DMS114 treated with DMSO at 0.1 percent for 48 hours (cell line): ENCODE measurements around the gene ARHGAP31.
A peak's percentile ranks its signal among the peaks of the same experiment; 100 is the strongest.
"Not testable (repeated sequence)": the region's sequence is repeated elsewhere in the genome, so short reads cannot be mapped to it uniquely, and the experiment has no call there.

Experiments
- DNase-seq: peaks from one replicate; lab custom pipeline; 2025; ENCODE audit not compliant: unreplicated experiment; lab: John Stamatoyannopoulos, UW

The ARHGAP31 gene, protein sequence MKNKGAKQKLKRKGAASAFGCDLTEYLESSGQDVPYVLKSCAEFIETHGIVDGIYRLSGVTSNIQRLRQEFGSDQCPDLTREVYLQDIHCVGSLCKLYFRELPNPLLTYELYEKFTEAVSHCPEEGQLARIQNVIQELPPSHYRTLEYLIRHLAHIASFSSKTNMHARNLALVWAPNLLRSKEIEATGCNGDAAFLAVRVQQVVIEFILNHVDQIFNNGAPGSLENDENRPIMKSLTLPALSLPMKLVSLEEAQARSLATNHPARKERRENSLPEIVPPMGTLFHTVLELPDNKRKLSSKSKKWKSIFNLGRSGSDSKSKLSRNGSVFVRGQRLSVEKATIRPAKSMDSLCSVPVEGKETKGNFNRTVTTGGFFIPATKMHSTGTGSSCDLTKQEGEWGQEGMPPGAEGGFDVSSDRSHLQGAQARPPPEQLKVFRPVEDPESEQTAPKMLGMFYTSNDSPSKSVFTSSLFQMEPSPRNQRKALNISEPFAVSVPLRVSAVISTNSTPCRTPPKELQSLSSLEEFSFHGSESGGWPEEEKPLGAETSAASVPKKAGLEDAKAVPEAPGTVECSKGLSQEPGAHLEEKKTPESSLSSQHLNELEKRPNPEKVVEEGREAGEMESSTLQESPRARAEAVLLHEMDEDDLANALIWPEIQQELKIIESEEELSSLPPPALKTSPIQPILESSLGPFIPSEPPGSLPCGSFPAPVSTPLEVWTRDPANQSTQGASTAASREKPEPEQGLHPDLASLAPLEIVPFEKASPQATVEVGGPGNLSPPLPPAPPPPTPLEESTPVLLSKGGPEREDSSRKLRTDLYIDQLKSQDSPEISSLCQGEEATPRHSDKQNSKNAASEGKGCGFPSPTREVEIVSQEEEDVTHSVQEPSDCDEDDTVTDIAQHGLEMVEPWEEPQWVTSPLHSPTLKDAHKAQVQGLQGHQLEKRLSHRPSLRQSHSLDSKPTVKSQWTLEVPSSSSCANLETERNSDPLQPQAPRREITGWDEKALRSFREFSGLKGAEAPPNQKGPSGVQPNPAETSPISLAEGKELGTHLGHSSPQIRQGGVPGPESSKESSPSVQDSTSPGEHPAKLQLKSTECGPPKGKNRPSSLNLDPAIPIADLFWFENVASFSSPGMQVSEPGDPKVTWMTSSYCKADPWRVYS (N-terminal part only)

GRCh38 chr3:119293871-119294695 lies at the start of gene ARHGAP31:
Gene ARHGAP31 (plus strand): TSS chr3:119294383. CDS start chr3:119294905, 522 bp downstream.
- DNase-seq: peak; percentile 39

DNA sequence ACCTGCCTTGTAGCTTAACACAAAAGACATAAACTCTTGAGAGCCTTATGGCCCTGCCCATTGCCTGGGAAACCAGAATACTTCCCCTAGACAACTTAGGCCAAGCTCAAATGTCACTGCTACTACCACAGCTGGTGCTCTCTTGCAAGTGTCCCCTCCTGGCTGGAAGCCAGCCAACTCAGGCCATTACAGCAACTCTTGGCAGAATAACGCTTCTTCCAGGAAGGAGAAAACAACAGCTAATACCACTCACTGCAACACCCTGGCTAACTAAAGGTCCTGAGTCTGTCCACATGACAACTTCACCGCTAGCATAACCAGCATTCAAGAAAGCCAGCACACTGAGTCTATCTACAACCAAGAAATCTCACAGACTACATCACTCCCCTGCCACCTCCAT lies 48.4 kb upstream of the ARHGAP31 start:
- no peak for DNase-seq

DNA sequence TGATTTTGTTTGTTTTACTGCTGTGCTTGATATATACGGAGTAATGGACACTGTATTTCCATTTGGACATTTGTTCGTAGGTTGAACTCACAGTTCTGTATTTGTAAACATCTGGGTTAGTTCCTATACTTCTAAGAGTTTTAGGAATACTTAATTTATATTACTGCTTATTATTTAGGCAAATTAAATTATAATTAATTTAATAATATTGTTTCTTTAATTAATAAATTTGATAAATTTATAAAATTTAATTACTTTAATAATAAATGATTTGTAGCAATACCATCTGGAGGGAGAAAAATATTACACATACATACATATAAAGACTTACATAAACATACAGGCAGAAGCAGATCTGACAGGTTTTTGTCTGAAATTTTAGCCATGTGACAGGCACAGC lies 39.0 kb upstream of the ARHGAP31 start:
- DNase-seq: no peak

DNA sequence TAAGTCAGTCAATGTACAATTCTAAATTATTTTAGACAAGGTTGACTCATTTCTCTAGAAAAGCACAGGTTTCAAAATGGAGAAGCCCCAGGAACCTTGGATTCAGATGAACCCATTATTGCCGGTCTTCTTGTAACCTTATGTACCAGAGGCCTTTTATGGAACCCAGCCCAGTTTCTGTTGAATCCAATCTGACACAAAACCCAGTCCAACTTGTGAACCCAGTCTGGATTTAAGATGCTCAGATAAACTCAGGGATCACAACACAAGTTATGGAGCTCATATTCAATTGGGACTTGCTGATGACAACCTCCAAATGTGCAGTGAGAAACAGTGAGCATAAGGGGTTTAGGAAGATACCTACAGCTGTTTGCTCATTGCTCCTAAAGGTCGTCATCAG lies 37.1 kb upstream of the ARHGAP31 start:
- DNase-seq: no peak

DNA sequence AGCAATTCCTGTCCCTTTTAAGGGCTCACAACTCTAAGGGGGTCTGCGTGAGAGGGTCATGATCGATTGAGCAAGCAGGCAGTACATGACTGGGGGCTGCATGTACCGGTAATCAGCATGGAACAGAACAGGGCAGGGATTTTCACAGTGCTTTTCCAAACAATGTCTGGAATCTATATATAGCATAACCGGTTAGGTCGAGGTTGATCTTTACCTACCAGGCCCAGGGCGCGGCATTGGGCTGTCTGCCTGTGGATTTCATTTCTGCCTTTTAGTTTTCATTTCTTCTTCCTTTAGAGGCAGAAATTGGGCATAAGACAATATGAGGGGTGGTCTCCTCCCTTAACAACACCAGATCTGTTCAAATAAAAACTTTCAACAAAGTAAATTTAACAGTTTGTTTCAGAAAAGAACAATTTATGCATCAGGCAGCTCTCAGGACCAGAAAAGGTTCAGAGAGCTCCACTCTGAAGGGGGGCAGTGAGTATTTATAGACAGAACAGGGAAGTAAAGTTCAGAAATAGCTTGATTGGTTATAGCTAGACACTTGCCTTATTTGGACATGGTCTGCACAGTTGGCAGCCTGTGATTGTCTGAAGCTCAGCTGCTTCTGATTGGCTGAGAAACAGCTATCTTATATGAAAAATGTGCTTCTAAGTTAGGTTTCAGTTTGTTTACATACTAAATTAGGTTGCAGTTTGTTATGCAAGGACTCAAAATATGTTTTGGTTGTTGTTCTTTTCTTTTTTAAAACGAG lies 36.4 kb upstream of the ARHGAP31 start:
- no peak for DNase-seq

GRCh38 chr3:119258915-119259314 lies 35.3 kb upstream of the ARHGAP31 start:
- no peak for DNase-seq

DNA sequence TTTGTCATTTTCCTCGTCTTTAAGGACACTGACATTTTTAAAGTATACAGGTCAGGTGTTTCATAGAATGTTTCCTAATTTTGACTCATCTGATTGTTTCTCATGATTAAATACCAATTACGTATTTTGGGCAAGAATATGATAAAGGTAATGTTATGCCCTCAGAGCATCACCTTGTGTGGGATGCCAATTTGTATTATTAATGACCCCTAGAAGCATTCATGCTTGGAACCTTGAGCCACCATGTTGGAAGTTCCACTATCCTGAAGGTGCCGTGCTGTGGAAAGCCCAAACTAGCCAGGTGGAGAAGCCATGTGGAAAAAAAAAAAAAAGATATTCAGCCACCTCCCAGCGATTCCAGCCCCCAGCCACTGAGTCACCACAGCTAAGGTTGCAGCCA lies 34.4 kb upstream of the ARHGAP31 start:
- no peak for DNase-seq

DNA sequence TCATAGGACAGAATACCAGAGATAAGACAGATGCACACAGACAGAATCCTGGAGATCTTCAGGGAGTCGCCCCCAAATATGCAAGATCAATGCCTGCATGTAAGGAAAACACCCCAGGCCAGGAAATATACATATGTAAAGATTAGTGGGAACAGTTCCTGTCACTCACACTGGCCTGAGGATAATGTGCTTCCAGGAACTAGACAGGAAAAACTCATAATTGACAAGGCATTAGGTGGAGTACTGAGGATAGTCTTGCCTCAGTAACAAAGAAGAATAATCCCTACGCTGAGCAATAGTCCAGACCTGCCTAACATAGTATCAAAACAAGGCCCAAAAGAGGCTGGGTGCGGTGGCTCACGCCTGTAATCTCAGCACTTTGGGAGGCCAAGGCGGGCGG lies 33.1 kb upstream of the ARHGAP31 start:
- DNase-seq: no peak

DNA sequence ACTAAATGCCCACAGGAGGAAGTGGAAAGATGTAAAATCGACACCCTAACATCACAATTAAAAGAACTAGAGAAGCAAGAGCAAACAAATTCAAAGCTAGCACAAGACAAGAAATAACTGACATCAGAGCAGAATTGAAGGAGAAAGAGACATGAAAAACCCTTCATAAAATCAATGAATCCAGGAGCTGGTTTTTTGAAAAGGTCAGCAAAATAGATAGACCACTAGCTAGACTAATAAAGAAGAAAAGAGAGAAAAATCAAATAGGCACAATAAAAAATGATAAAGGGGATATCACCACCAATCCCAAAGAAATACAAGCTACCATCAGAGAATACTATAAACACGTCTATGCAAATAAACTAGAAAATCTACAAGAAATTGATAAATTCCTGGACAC lies 24.0 kb upstream of the ARHGAP31 start:
- not testable (repeated sequence) for DNase-seq

DNA sequence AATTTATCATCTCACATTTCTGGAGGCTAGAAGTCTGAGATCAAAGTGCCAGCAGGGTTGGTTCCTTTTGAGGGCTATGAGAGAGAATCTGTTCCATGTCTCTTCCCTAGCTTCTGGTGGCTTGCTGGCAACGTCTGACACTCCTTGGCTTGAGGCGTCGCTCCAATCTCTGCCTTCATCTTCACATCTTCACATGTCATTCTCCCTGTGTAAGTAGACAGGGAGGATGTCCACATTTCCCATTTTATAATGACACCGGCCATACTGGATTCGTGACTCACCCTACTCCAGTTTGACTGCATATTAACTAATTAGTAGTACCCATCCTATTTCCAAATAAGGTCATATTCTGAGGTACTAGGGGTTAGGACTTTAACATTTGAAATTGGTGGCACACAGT lies 17.5 kb upstream of the ARHGAP31 start:
- no peak for DNase-seq

DNA sequence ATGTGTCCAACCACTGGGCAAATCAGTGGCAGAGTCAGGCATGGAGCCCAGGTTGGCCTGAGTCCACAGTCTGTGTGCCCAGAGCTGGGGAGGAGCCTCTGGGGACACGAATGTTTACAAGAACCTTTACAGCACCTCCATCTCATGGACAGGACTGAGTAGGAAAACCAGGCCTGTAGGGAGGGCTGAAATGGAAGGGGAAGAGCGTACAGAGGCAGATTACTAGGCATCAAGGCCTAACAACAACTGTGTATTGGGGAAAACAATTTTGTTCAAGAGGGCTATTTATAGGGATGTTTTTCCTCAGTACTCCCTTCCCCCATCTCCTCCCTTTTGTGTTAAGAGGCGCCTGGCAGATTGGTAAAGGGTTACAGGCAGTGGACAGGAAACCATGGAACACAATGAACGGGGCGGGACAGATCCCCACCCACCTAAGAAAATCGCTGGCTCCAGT lies 15.1 kb upstream of the ARHGAP31 start:
- DNase-seq: no peak

DNA sequence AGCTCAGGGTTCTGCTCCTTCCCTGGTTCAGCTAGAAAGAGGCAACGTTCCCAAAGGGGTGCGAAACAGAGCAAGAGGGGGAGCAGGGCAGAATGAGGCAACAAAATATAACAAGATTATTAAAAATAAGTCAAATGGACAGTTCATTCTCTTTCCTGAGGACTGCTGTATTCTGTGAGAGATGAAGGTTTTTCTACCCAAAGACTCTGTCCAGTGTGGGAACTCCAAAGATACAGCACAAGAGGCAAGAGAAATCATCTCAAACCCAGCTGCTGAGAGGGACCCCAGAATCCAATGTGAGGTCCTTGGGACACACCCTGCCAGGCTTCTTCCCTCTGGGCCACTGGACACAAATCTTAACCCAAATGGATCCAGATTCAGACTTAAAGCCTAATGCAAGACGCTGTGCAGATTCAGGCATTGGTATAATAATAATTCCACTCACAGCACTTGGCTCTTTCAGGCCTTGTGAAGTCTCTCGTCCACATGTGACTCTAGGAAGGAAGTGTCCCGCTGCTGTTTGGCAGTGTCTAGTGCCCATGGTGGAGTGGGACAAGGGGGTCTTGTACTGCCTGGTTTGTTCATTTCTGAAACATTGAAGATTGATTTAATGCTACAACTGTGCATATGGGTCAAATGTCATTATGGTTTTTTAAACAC lies 14.5 kb upstream of the ARHGAP31 start:
- no peak for DNase-seq

DNA sequence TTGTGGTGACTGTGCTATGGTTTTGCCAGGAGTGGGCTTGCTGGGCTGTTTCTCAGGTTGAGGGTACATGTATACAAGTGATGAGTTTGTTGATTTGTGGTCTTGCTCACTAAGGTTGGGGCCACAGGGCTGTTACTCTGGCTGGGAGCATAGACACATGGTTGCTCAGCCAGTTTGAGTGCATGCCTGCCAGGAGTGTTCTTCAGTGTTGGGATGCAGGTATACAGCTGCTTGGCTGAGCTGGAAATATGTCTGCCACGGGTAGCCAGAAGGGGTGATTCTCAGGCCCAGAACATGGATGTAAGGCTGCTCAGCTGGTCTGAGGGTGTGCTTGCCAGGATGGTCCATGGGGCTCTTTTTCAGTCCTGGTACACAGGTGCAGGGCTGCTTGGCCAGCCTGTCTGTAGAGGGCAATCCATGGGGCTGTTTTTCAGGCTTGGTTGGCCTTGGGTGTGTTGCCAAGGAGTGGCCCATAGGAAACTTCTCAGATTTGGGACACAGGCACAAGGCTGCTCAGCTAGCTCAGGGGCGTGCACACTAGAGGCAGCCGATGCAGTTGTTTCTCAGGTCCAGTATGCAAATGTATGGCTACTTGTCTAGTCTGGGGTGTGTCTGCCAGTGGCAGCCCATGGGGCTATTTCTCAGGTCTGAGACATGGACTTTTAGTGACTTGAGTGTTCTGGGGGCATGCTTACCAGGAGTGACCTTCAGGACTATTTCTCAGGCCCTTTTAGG lies 5.3 kb upstream of the ARHGAP31 start:
- DNase-seq: no peak

DNA sequence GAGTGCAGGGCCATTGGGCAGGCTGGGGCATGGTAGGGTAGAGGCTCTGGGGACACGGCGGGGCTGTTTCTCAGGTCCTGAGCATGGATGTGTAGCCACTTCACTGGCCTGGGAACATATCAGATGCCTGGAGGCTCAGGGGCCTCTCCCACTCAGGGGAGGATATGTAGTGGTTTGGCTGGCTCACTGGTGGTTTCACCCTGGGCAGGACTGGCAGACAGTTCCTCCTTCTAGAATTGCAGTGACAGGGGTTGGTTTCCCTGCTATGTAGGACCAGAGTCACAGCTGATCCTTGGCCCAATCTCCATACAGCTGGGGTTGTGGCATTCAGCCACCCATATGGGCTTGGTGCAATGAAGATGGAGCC lies 4.8 kb upstream of the ARHGAP31 start:
- DNase-seq: no peak

GRCh38 chr3:119290613-119291012 lies 3.6 kb upstream of the ARHGAP31 start:
- DNase-seq: no peak

DNA sequence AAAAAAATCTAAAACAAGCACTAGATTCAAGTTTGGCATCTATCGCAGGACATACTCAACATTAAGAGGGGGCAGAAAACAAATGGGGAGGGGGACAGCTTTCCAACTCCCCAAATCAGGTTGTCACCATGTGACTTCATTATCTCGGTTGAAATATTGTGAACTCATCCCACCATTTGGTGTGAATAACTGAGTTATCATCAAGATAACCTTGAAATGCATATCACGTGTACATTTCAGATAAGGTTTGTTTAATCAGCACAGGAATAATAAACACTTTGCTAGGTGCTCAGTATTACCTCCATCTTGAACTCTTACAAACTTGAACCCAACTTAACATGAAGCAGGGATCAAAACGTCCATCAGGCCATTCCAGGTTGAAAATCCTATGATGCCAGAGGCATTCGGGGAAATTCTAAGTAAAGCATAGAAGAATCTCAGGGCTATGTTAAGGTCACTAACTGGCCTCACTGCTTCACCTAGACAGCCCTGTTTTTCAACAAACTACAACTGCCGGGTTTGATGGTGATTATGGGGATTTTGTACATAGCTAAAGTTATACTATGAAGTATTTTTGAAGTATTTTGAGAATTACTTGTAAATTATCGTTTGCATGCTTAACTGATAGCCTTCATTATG lies 3.0 kb upstream of the ARHGAP31 start:
- DNase-seq: no peak

DNA sequence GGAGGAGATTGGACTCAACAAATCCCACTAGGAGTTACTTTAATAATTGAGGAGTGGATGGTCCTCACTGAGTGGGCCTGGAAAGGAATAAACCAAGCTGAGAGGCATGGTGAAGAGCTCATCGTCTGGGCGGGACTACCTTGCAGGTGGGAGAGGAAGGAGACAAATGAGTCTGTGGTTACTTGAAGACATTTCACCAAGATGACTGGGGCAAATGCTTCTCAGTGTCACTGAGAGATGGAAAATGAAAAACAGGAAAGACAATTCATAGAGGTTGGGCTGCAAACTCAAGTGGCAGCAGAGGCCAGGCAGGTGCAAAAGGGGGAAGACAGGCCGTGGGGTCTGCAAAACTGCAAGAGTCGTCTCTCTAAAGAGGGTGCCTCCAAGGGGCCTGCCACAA lies 1.5 kb upstream of the ARHGAP31 start:
- no peak for DNase-seq
